Spleen (tissue), 11 donors: ENCODE results near the gene ECT2. TPM values are rescaled to one million over a fixed set of nuclear protein-coding genes. Genes with fewer than 3 reads are reported as not detected.

Source experiments
- DNase-seq: peaks from one replicate; pipeline ENCODE4 v3.0.0-alpha.2; 2020
- H3K27ac ChIP-seq, 8 donors: fragments of 200-600 bp; sonication (generic) in 7 of 8; 1 replicate in 4 of 8; 2 replicates in 4 of 8; pipeline versions ENCODE4 v1.5.0 to v1.8.0; 2016 to 2021; ENCODE audit warnings: inconsistent platforms in 4 of 8, mild to moderate bottlenecking in 4 of 8, moderate library complexity in 1 of 8
- H3K27me3 ChIP-seq, 7 donors: fragments of 200-600 bp; sonication (generic) in 6 of 7; replicated peaks in 1 of 7; 1 replicate in 4 of 7; 2 replicates in 3 of 7; pipeline versions ENCODE4 v1.5.0 to v1.8.0; 2016 to 2021; ENCODE audit warnings: inconsistent platforms in 3 of 7, mild to moderate bottlenecking in 1 of 7
- H3K36me3 ChIP-seq, 6 donors: fragments of 200-600 bp; sonication (generic) in 5 of 6; 1 replicate in 4 of 6; 2 replicates in 2 of 6; pipeline versions ENCODE4 v1.5.0 to v1.8.0; 2016 to 2021; ENCODE audit warnings: inconsistent platforms in 2 of 6
- H3K4me1 ChIP-seq, 6 donors: fragments of 200-600 bp; sonication (generic) in 5 of 6; 1 replicate in 3 of 6; 2 replicates in 3 of 6; pipeline versions ENCODE4 v1.5.0 to v1.8.0; 2016 to 2021; ENCODE audit warnings: inconsistent platforms in 3 of 6
- H3K4me3 ChIP-seq, 8 donors: fragments of 200-600 bp; sonication (generic) in 7 of 8; 1 replicate in 4 of 8; 2 replicates in 4 of 8; pipeline versions ENCODE4 v1.5.0 to v1.8.0; 2016 to 2021; ENCODE audit warnings: inconsistent platforms in 4 of 8, mild to moderate bottlenecking in 4 of 8, moderate library complexity in 2 of 8
- H3K9me3 ChIP-seq, 8 donors: fragments of 200-600 bp; sonication (generic) in 7 of 8; 1 replicate in 4 of 8; 2 replicates in 4 of 8; pipeline versions ENCODE4 v1.5.0 to v1.8.0; 2016 to 2021; ENCODE audit warnings: inconsistent platforms in 4 of 8
- POLR2A ChIP-seq, 3 donors: fragments of 450-650 bp; IDR thresholded peaks; one replicate each; pipeline ENCODE4 v1.5.1; 2017; ENCODE audit warnings: antibody characterized with exemption in 3 of 3, mild to moderate bottlenecking in 1 of 3
- POLR2AphosphoS5 ChIP-seq, 3 donors: sonication (generic); formaldehyde crosslinking; IDR thresholded peaks; one replicate each; pipeline ENCODE4 v1.5.1; 2017; ENCODE audit warnings: antibody characterized with exemption in 3 of 3
- WGBS, 5 donors: extraction: QIAGEN DNeasy Blood & Tissue Kit in 3 of 5; methylation state at CpG; one replicate each; pipeline versions ENCODE4 v1.1.5 to v1.1.7; 2013 to 2018; 5-methylcytosine and 5-hydroxymethylcytosine counted together
- intact Hi-C: fragments of 100-400 bp; cut with DNase I; formaldehyde crosslinking; loops from one replicate; pipeline ENCODE4 v1.15.0; 2023; ENCODE audit warnings: low total_unique reads
- polyA plus RNA-seq, 3 donors: library from polyadenylated mRNA; stranded (reverse); fragments of 200-250 nt; gene quantifications; one replicate each; pipeline ENCODE4 v1.2.1, GENCODE V29; 2013
- total RNA-seq, 7 donors: library from RNA; depleted of rRNA in 3 of 7; stranded (reverse); fragments of >200 nt in 3 of 7; fragmentation: NEBNext Ultra II Directional in 4 of 7; extraction: Animal tissue kit (Norgen Biotek cat#: 25700) in 4 of 7; gene quantifications; one replicate each; pipeline versions ENCODE4 v1.1.0 to v1.2.1, GENCODE V29; 2016 to 2021
- TF ChIP-seq, protein P1 (sequence below), 11 experiments: fragments of 200-600 bp in 7 of 11; fragments of 450-650 bp in 4 of 11; sonication (generic) in 4 of 11; IDR thresholded peaks in 8 of 11; conservative IDR thresholded peaks in 3 of 11; 1 replicate in 7 of 11; 2 replicates in 4 of 11; pipeline versions ENCODE4 v1.4.0 to v1.8.0; 2016 to 2021; ENCODE audit warnings: antibody characterized with exemption in 11 of 11, inconsistent platforms in 4 of 11, mild to moderate bottlenecking in 1 of 11
- donor health status: healthy with polysubstance abuse.
- donor health status: DM: no; HTN: no; CAD: no; lungs with moderate emphysema.
- donor health status: DM: no; HTN: no; CAD: no.
- donor health status: Bipolar disorder and iron deficiency.
- donor health status: healthy.
- donor health status: DM: no; HTN: no; CAD: no.
- donor health status: DM: yes; HTN: yes; CAD: no.

Gene ECT2
- total and polyA plus RNA-seq, 10 donors = 2.2 to 19.1 (median 9.7) TPM

DNA sequence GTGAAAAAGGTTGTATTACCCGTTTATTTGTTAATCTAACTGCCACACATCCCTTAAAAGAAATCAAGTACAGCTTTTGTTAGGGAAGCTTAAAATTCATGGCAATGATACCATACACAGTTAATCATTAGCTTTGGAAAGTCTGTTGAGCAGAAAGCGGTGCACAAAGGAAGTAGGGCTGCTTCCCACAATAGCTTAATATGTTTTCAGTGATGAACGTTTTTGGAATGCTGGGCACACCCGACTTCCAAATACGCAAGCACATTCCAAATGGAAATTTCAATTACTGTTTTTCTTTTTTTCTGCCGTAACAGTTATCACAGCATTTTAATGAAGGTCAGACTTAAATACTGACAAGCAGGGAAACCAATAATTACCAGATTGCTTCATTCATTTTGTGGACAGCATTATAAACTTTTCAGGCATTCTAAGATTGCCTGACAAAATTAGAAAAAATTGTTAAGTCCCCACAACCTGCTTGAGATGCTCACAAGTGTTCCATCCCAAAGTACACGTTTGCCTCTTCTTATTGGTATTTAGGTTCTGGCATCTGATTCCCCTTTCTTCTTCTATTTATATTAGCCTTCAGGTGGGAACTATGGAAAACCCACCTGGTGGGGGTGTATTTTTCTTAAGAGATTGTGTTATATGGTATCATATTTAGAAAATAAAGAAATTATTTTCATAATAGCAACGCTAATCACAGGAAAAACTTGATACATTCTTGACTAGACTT is 1.1 kb upstream of the ECT2 start:
- no peaks in the 10 kb centered on the region for H3K27me3 ChIP-seq
- intact Hi-C loops = no loop called here
- peak overlapping the region in 7 of 8 donors; percentile 77 to 98 (median 95) for H3K4me3 ChIP-seq
- H3K9me3 ChIP-seq = no peaks in the 10 kb centered on the region
- H3K27ac ChIP-seq = peak overlapping the region in 5 of 8 donors; percentile 4 to 89 (median 83)
- no peak for TF ChIP-seq POLR2AphosphoS5 (IDR thresholded peaks at IDR 0.05)
- TF ChIP-seq, protein P1, sequence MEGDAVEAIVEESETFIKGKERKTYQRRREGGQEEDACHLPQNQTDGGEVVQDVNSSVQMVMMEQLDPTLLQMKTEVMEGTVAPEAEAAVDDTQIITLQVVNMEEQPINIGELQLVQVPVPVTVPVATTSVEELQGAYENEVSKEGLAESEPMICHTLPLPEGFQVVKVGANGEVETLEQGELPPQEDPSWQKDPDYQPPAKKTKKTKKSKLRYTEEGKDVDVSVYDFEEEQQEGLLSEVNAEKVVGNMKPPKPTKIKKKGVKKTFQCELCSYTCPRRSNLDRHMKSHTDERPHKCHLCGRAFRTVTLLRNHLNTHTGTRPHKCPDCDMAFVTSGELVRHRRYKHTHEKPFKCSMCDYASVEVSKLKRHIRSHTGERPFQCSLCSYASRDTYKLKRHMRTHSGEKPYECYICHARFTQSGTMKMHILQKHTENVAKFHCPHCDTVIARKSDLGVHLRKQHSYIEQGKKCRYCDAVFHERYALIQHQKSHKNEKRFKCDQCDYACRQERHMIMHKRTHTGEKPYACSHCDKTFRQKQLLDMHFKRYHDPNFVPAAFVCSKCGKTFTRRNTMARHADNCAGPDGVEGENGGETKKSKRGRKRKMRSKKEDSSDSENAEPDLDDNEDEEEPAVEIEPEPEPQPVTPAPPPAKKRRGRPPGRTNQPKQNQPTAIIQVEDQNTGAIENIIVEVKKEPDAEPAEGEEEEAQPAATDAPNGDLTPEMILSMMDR (IDR thresholded peaks at IDR 0.05 in 8 of 11, conservative IDR thresholded peaks at IDR 0.05 in 3 of 11) = no peak
- TF ChIP-seq POLR2A (IDR thresholded peaks at IDR 0.05) = no peak
- no peaks in the 10 kb centered on the region for H3K36me3 ChIP-seq
- WGBS, 5 donors = 54 to 67% (median 64%) methylated on average over 8 of the region's 8 CpGs
- H3K4me1 ChIP-seq = peaks cover 7 to 40% (median 22%) of the 10 kb centered on the region in 6 donors
- no peak for DNase-seq

DNA sequence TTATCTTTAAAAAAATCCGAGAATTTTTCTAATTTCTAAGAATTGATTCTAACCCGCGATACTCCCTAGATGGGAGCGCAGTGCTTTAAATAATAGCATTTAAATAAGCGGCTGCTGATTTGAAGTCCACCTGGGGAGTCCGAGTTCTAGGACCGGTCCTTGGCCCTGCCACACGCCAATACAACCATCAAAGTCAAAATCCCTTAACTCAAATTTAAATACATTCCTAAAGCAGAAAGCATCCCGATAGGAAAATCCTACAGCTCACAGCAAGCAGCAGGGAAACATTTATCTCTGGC is 508 bp upstream of the ECT2 start:
- H3K36me3 ChIP-seq = no peaks in the 10 kb centered on the region
- no peak for TF ChIP-seq POLR2A (IDR thresholded peaks at IDR 0.05)
- no peak for TF ChIP-seq POLR2AphosphoS5 (IDR thresholded peaks at IDR 0.05)
- TF ChIP-seq, protein P1 (IDR thresholded peaks at IDR 0.05 in 8 of 11, conservative IDR thresholded peaks at IDR 0.05 in 3 of 11) = no peak
- intact Hi-C loops = no loop called here
- H3K27me3 ChIP-seq = no peaks in the 10 kb centered on the region
- WGBS, 5 donors = 11 to 22% (median 19%) methylated on average over 9 of the region's 9 CpGs
- H3K27ac ChIP-seq = peak overlapping the region in 7 of 8 donors; percentile 51 to 89 (median 83)
- no peak for DNase-seq
- H3K4me1 ChIP-seq = peaks cover 7 to 40% (median 22%) of the 10 kb centered on the region in 6 donors
- H3K9me3 ChIP-seq = no peaks in the 10 kb centered on the region
- peak overlapping the region; percentile 77 to 98 (median 94) for H3K4me3 ChIP-seq

DNA sequence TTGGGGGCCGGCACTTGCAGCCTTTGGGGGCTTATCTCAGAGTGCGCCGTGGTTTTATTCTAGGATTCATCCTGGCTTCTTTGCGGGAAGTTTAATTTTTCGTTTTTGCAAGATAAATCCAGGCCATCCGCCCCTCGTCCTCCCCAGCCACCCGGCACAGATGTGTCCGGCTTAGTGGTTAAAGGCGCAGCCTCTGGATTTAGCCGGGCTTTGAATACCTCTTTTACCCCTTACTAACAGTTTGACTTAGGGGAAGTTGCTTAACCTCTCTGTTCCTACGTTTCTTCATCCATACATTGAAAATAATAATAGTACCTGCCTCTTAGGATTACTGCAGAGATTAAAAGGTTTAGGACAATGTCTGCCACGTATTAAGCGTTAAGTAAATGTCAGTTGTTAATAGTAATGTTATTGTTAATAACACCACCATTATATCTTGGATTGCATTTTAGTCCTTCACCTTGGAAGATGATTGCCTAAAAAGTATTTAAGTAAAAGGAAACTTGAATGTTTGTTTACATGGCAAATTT is 714 bp downstream of the ECT2 start:
- H3K27ac ChIP-seq = peak overlapping the region; percentile 51 to 89 (median 79)
- H3K4me1 ChIP-seq = peaks cover 7 to 40% (median 22%) of the 10 kb centered on the region in 6 donors
- no peaks in the 10 kb centered on the region for H3K9me3 ChIP-seq
- H3K27me3 ChIP-seq = no peaks in the 10 kb centered on the region
- TF ChIP-seq POLR2A (IDR thresholded peaks at IDR 0.05) (no peak), POLR2AphosphoS5 (IDR thresholded peaks at IDR 0.05) (no peak)
- TF ChIP-seq, protein P1 (IDR thresholded peaks at IDR 0.05 in 8 of 11, conservative IDR thresholded peaks at IDR 0.05 in 3 of 11) = no peak
- peaks cover 0 to 12% (median 0%) of the 10 kb centered on the region in 6 donors for H3K36me3 ChIP-seq
- intact Hi-C loops = no loop called here
- H3K4me3 ChIP-seq = peak overlapping the region; percentile 77 to 98 (median 94)
- no peak for DNase-seq
- 1% methylated on average over 14 of the region's 14 CpGs for WGBS, 5 donors

DNA sequence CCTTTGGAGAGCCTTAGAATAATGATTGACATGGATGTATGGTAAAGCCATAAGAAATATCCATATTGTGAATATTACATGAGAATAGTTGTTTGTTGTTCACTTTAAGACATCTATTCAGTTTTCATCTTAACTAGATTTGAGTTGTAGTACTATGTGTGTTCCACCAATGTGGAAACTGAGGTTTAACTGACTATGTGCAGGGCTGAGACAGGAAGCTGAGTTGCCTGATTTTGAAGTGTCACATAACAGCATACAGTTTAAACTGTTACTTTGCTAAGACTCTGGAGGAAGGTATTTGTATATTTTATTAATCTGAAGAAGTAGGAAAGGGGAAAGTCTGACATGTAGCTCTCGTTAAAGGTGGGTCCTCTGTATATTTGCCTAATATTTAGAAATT is 2.1 kb downstream of the ECT2 start:
- DNase-seq = no peak
- peaks cover 7 to 40% (median 22%) of the 10 kb centered on the region in 6 donors for H3K4me1 ChIP-seq
- no peak overlapping the region for H3K27ac ChIP-seq
- TF ChIP-seq POLR2A (IDR thresholded peaks at IDR 0.05) (no peak), POLR2AphosphoS5 (IDR thresholded peaks at IDR 0.05) (no peak)
- TF ChIP-seq, protein P1 (IDR thresholded peaks at IDR 0.05 in 8 of 11, conservative IDR thresholded peaks at IDR 0.05 in 3 of 11) = no peak
- H3K9me3 ChIP-seq = no peaks in the 10 kb centered on the region
- H3K36me3 ChIP-seq = peaks cover 0 to 24% (median 0%) of the 10 kb centered on the region in 6 donors
- H3K4me3 ChIP-seq = no peak overlapping the region
- H3K27me3 ChIP-seq = no peaks in the 10 kb centered on the region
- intact Hi-C loops = no loop called here
- WGBS, 5 donors = 62 to 91% (median 75%) methylated on average over 1 of the region's 1 CpG
